SU-DHL-6 (cell line): Measurements from ENCODE around the gene BICD1.
A peak's percentile ranks its signal among the peaks of the same experiment; 100 is the strongest.
"Not testable (repeated sequence)": the region's sequence is repeated elsewhere in the genome, so short reads cannot be mapped to it uniquely, and the experiment has no call there.

Experiments
- H2AFZ ChIP-seq: fragments of 200-600 bp; sonication (generic); 2 replicates; pipeline ENCODE4 v1.6.1; 2014; ENCODE audit warnings: low read depth, mild to moderate bottlenecking, moderate library complexity, mixed read lengths, antibody characterized with exemption, low read length; ENCODE audit not compliant: severe bottlenecking
- H3F3A ChIP-seq: fragments of 200-600 bp; shearing (Covaris generic); 2 replicates; pipeline ENCODE4 v1.6.0; 2016; ENCODE audit warnings: antibody characterized with exemption, mild to moderate bottlenecking; ENCODE audit not compliant: insufficient read depth
- H3K27ac ChIP-seq: fragments of 200-600 bp; sonication (generic); 2 replicates; pipeline ENCODE4 v1.5.1; 2016; ENCODE audit warnings: low read depth, mild to moderate bottlenecking, low read length, moderate library complexity, mixed read lengths
- H3K27me3 ChIP-seq: fragments of 200-600 bp; sonication (generic), shearing (Covaris generic); 2 replicates; pipeline ENCODE4 v1.6.0; 2014; ENCODE audit warnings: mild to moderate bottlenecking, low read length
- H3K36me3 ChIP-seq: fragments of 200-600 bp; sonication (generic); 2 replicates; pipeline ENCODE4 v1.6.1; 2014; ENCODE audit warnings: mild to moderate bottlenecking, low read length, mixed read lengths
- H3K4me2 ChIP-seq: fragments of 300-600, 200-600 bp; shearing (Covaris generic), sonication (generic); 2 replicates; pipeline ENCODE4 v1.6.0; 2014; ENCODE audit warnings: low read length, low read depth, mild to moderate bottlenecking; ENCODE audit not compliant: poor library complexity, severe bottlenecking
- H3K4me3 ChIP-seq: fragments of 200-600 bp; sonication (generic); 2 replicates; pipeline ENCODE4 v1.5.1; 2014; ENCODE audit warnings: antibody characterized with exemption, low read length, mild to moderate bottlenecking, mixed read lengths; ENCODE audit not compliant: insufficient read depth, poor library complexity, severe bottlenecking
- H3K79me2 ChIP-seq: fragments of 200-600 bp; sonication (generic); 2 replicates; pipeline ENCODE4 v1.6.1; 2014; ENCODE audit warnings: mild to moderate bottlenecking, low read length, moderate library complexity; ENCODE audit not compliant: insufficient read depth
- H3K9ac ChIP-seq: fragments of 200-600 bp; sonication (generic); 2 replicates; pipeline ENCODE4 v1.7.0; 2014; ENCODE audit warnings: mild to moderate bottlenecking, low read length
- H3K9me2 ChIP-seq: fragments of 200-600 bp; sonication (generic); replicated peaks from 2 replicates; pipeline ENCODE4 v1.6.1; 2014; ENCODE audit warnings: low read length; ENCODE audit not compliant: insufficient read depth
- H3K9me3 ChIP-seq: fragments of 200-600 bp; sonication (generic); 2 replicates; pipeline ENCODE4 v1.6.1; 2014; ENCODE audit warnings: low read length, mixed read lengths; ENCODE audit not compliant: insufficient read depth
- H4K20me1 ChIP-seq: fragments of 200-600 bp; sonication (generic); 2 replicates; pipeline ENCODE4 v1.6.1; 2014; ENCODE audit warnings: low read depth, mild to moderate bottlenecking, antibody characterized with exemption, low read length, moderate library complexity, mixed read lengths
- CTCF ChIP-seq: fragments of 200-600 bp; sonication (generic); IDR thresholded peaks from one replicate; pipeline ENCODE4 v1.5.1; 2017; ENCODE audit warnings: antibody characterized with exemption, mild to moderate bottlenecking, low read length, moderate library complexity; ENCODE audit not compliant: insufficient read depth, poor library complexity, severe bottlenecking
- EZH2phosphoT487 ChIP-seq: fragments of 200-600 bp; sonication (generic), shearing (Covaris generic); conservative IDR thresholded peaks from 2 replicates; pipeline ENCODE4 v1.6.1; 2018; ENCODE audit warnings: mild to moderate bottlenecking, antibody characterized with exemption, low read length, moderate library complexity, mixed read lengths

Gene BICD1

GRCh38 chr12:32274665-32275064 is 168.0 kb downstream of the BICD1 start:
- Histone ChIP-seq H3K4me2 (peak overlapping the region; percentile 78), H3K9me3 (no peaks in the 10 kb centered on the region), H3K9me2 (no peaks in the 10 kb centered on the region), H3K27me3 (no peaks in the 10 kb centered on the region), H2AFZ (no peak overlapping the region), H3K79me2 (peaks cover 1% of the 10 kb centered on the region; the same call in 1 of the 2 replicates), H3F3A (peaks cover 43% of the 10 kb centered on the region), H3K9ac (peak overlapping the region; percentile 62; the same call in 1 of the 2 replicates), H4K20me1 (no peaks in the 10 kb centered on the region), H3K36me3 (no peaks in the 10 kb centered on the region), H3K4me3 (peak overlapping the region; percentile 41), H3K27ac (peak overlapping the region; percentile 98)
- no peak for TF ChIP-seq EZH2phosphoT487
- no peak for TF ChIP-seq CTCF

- H3K27me3 ChIP-seq, H3K4me2 ChIP-seq, H3K27ac ChIP-seq, H3K9me3 ChIP-seq, H3K4me3 ChIP-seq, H3K9me2 ChIP-seq, H3K9ac ChIP-seq, H2AFZ ChIP-seq, H3K79me2 ChIP-seq, H4K20me1 ChIP-seq, H3K36me3 ChIP-seq: not testable (repeated sequence)
- H3F3A ChIP-seq: peaks cover 38% of the 10 kb centered on the region
Measured at GRCh38 chr12:32275520-32275919, 168.9 kb downstream of the BICD1 start.

DNA sequence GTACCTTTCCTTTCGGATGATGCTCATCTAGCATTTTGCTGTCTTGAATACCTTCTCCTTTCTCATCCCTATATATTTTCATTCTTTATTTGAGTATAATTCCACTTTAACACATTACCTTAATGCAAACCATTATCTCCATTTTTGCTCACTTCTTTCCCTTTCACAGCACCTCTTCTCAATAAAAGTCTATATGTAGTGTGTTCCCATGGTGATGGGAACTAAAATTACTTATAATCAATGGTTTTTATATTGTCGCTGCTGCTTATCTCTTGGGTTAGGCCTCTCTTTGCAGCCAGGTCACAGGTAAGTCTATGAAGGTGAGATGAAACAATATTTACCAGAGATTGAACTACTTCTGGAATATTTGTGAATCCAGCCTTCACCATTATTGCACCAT is 171.1 kb downstream of the BICD1 start:
- no peaks in the 10 kb centered on the region for H3K9me2 ChIP-seq
- H3K9me3 ChIP-seq: no peaks in the 10 kb centered on the region
- peaks cover 16% of the 10 kb centered on the region for H3F3A ChIP-seq
- H3K4me2 ChIP-seq: no peak overlapping the region
- H3K27ac ChIP-seq: no peak overlapping the region
- no peaks in the 10 kb centered on the region for H4K20me1 ChIP-seq
- H3K4me3 ChIP-seq: no peak overlapping the region
- no peak overlapping the region for H2AFZ ChIP-seq
- H3K36me3 ChIP-seq: no peaks in the 10 kb centered on the region
- no peak overlapping the region for H3K9ac ChIP-seq
- H3K27me3 ChIP-seq: no peaks in the 10 kb centered on the region
- no peak for TF ChIP-seq CTCF
- TF ChIP-seq EZH2phosphoT487: no peak
- H3K79me2 ChIP-seq: no peaks in the 10 kb centered on the region; the same call in 1 of the 2 replicates

DNA sequence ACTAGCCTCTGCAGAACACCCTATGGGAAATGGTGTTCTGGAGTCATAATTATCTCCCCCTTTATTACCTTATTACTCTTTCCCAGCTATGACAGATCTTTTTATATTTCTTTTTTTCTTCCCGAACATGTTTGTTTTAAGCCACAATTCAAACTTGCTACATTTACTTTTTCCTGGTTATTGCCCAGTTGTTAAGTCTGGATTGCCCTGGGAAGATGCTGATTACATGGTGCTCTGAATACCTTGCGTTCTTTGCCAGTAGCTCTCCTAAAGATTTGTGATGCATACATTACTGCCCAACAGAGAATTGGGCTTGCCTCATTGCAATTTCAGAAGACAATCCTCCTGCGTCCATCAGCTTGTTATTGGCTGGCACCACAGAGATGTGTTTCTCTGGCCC is 174.5 kb downstream of the BICD1 start:
- Histone ChIP-seq H3K9me3 (no peaks in the 10 kb centered on the region), H4K20me1 (no peaks in the 10 kb centered on the region), H3K27me3 (no peaks in the 10 kb centered on the region), H2AFZ (no peak overlapping the region), H3K36me3 (no peaks in the 10 kb centered on the region), H3K4me3 (no peak overlapping the region), H3K79me2 (no peaks in the 10 kb centered on the region; the same call in 1 of the 2 replicates), H3F3A (peaks cover 5% of the 10 kb centered on the region; the same call in 1 of the 2 replicates), H3K4me2 (no peak overlapping the region), H3K27ac (no peak overlapping the region), H3K9me2 (no peaks in the 10 kb centered on the region), H3K9ac (no peak overlapping the region)
- TF ChIP-seq CTCF (no peak), EZH2phosphoT487 (no peak)
